SK-MEL-5 (cell line): ENCODE results near the gene DDX54. TPM values are rescaled to one million over a fixed set of nuclear protein-coding genes. Genes with fewer than 3 reads are reported as not detected.

Experiments used
- DNase-seq: peaks from one replicate; pipeline ENCODE4 v3.0.0-alpha.2; 2016; ENCODE audit warnings: low read depth, low spot score
- in situ Hi-C: cut with HindIII; loops from 2 replicates; pipeline ENCODE4 v1.10.0; 2016; ENCODE audit warnings: low sequenced_read_pairs, high pct_unique_total_duplicates, low pct_unique_long_range_greater_than_20kb
- total RNA-seq: library from RNA; depleted of rRNA; stranded (reverse); fragments of >200 nt; shearing (Covaris generic); gene quantifications from 2 replicates; pipeline ENCODE4 v1.2.3, GENCODE V29; 2014

Gene DDX54
- total RNA-seq, 1 experiment from 2014 or later: 73.4 TPM

DNA sequence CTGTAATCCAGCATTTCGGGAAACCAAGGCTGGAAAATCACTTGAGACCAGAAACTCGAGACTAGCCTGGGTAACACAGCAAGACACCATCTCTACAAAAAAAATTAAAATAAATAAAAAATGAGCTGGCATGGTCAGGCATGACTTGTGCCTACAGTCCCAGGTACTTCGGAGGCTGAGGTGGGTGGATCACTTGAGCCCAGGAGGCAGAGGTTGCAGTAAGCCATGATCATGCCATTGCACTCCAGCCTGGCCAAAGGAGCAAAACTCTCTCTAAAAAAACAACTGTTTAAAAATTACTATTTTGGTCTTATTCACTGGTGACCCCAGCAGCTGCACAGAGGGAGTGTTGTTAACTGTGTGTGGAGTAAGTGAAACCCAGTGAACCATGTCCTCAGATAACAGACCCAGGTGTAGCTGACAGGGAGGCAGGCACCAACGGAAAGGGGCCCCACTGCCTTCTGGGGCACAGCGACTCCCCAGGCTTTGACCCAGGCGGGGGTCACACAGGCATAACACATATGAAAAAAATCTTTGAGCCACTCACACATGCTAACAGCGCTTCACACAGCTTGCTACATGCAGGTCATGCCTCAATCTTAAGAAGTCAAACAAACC is 12.1 kb downstream of the DDX54 start:
- DNase-seq: no peak
- in situ Hi-C loops: no loop called here

DNA sequence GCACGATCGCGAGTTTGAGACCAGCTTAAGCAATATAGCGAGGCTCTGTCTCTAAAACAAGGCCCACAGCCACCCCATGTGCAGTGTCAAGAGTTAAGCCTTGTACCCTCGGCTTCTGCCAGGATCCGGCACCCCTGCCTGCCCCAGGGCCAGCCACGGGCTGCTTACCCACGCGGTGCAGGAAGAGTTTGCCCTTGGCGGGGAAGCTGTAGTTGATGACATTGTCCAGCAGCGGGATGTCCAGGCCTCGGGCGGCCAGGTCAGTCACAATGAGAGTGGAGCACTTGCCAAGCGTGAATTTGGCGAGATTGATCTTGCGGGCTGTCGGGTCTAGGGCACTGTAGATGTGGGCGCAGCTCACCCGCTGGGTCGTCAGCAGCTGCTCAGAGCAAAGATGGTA is 13.1 kb downstream of the DDX54 start:
- in situ Hi-C loops: no loop called here
- no peak for DNase-seq

DNA sequence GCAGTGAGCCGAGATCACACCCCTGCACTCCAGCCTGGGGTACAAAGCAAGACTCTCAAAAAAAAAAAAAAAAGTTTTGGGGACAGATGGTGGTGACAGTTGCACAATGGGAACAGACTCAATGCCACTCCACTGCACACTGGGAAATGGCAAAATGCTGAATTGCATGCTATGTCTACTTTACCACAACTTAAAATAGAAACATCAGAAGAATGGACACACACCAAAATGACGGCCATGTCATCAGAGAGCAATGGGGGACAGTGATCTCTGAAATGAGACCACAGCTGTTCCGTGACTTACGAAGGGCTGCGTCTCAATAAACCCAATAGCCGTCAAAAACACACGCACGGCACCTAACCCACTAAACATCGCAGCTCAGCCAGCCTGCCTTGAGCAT is 13.7 kb downstream of the DDX54 start:
- no peak for DNase-seq
- in situ Hi-C loops: no loop called here

DNA sequence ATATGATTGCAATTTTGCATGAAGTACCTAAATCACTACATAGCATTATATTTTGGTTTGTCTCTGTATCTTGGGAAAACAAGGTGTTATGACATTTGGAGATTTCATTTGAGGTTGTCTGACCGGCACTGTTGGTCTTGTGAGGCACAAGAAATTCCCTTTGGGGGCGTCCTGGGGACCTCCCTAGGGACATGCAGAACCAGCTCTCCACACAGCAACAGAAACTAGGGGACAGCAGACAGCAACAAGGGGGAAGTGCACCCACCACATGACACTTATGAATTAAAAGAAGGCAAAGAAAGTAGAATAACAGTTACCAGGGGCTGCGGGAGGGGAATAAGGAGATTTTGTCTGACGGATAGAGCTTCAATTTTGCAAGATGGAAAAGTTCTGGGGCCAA is 14.4 kb downstream of the DDX54 start:
- in situ Hi-C loops: no loop called here

DNA sequence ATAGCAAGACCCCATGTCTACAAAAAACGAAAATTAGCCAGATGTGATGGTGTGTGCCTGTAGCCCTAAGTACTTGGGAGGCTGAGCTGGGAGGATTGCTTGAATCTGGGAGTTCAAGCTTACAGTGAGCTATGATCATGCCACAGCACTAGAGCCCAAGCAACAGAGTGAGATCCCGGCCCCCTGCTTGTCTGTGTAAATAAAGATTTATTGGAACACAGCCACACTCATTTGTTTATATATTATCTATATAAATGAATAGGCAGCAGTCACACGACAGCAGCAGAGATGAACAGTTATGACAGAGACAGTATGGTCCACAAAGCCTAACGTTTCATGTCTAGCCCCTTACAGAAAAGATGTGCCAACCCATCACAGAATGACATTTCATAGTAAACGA is 14.8 kb downstream of the DDX54 start:
- in situ Hi-C loops: no loop called here
- DNase-seq: no peak

More for the DNA sequence above, 14.4 kb downstream of the DDX54 start:
- no peak for DNase-seq

DNA sequence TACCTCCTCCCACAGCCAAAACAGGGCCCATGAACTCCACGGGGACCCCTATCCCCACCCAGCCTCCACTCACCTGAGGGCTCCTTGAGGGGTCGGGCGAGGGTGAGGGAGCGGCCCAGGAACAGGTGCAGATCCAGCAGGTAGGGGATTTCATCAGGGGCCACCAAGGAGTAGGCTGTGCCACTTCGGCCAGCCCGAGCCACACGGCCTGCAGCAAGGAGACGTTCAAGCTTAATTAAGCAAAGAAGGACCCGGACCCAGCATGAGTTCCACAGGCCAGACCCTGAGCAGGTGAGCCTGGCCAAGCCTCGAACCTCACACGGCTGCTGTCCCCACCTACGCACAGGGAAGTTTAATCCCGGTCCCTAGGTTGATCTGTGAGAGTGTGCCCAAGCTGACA is 15.6 kb downstream of the DDX54 start:
- in situ Hi-C loops: no loop called here

DNA sequence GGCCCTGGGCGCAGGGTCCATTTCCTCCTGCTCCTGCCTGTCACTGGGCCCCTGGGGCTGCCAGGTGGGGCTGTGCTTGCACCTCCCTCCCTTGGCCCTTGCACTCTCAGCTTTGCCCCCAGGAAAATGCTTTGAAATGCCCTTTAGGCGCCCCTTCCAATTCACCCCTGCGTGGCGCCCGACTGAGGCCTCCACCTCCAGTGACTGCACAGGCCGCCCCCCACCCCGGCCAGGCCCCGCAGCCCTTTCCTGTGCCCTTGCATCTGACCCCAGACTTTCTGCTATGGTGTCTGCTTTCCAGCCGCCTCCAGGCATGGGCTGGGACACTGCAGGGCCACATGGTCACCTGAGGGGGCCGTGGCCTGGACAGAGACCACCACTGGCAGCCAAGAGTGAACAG is 17.4 kb downstream of the DDX54 start:
- in situ Hi-C loops: no loop called here
- no peak for DNase-seq

More for the DNA sequence above, 15.6 kb downstream of the DDX54 start:
- DNase-seq: no peak

DNA sequence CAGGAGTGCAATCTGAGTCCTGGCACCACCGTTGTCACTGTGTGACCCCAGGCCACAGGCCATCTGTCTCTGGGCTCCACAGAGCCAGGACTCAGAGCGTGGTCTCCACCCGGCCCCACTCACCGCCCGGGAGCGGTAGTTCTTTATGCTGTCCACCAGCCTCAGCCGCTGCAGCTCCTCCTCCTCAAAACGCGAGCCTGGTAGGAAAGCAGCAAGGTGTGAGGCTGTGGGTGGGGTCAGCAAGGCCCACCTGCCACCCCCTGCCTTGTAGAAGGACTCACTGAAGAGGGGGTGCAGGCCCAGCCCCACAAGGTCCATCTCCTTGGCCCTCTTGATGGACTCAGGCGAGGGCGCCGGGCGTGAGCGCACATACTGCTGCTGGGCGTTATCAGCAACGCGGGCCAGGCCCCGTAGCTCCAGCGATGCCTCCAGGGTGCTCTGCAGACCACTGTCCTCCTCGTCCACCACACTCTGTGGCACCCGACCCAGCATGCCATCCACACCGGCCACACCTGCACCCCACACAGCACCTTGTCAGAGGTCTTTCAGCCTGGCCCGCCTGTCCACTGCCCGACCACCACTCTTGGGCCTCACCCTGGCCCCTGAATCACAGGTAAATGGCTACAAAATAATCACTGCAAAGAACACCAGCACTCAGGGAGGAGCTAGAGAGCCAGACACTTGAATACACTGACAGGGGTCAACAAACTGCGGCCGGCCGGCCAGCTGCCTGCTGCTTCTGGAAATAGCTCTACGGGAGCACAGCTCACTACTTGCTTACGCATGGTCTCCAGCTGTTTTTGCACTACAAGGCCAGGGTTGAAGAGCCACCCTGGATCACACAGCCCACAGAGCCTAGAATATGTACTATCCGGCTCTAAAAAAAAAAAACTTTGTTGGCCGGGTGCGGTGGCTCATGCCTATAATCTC is 19.5 kb downstream of the DDX54 start:
- DNase-seq: no peak
- in situ Hi-C loops: no loop called here

DNA sequence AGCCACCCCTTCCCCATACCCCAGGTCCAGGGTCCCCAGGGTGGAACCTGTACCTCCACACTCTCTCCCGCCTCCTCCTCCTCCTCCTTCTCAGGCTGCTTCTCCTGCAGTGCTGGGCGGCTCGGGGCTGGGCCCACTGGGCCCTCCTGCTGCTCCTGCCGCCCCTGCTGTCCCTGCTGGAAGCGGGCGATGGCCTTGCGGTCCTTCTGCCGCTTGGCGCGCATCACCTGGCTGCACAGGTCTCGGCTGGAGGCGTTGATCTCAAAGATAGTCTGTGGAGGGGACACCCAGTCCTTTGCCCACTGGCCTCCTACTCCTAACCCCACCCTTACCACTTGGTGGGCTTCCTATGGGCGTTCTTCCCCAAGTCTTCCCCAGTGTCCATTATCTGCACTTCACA is 21.3 kb downstream of the DDX54 start:
- in situ Hi-C loops: no loop called here
- DNase-seq: no peak

DNA sequence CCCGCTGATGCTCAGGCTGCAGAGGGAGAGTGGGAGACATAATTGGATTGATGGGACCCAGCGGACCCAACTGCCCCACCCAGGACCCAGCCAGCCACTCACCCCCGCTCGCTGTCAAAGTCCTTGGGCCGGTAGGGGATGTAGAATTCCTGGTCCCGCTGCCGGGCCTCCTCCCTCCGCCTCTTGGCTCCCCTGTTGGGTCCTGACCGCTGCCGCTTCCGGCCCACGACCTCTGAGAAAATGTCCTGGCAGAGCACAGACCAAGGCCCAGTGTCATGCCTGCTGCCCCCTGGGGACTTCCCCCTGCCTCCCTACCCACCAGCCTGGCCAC is 22.3 kb downstream of the DDX54 start:
- DNase-seq: no peak
- in situ Hi-C loops: no loop called here

DNA sequence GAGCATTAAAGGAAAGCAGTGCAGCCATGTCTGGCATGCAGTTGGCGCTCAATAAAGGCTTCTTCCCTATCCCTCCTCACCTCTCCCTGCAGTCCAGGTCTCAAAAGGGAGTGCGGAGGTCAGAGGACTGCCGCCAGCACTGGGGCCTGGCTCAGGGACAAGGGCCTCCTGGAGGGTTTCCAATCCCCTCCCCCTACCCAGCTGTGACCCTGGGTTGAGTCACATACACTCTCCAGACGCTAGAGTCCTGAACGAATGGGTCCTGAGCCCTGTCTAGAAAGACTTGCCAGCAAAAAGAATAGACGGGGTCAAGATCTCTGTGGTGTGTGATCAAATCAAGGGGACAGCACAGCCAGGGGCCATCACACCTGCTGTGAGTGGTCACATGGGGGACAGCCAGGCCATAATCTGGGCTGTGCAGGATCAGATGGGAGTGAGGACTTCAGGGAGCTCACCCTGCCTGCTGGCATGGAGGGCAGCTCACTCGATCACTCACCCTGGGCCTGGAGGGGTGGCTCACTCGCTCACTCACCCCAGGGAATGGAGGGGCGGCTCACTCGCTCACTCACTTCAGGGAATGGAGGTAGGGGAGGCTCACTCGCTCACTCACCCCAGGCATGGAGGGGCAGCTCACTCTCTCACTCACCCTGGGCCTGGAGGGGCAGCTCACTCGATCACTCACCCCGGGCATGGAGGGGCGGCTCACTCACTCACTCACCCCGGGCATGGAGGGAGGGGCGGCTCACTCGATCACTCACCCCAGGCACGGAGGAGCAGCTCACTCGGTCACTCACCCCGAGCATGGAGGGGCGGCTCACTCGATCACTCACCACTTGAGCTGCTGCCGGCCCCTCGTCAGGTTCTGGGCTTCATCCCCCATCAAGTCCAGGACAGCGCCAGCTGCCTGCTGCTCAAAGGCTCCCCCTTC is 22.9 kb downstream of the DDX54 start:
- DNase-seq: no peak
- in situ Hi-C loops: no loop called here

DNA sequence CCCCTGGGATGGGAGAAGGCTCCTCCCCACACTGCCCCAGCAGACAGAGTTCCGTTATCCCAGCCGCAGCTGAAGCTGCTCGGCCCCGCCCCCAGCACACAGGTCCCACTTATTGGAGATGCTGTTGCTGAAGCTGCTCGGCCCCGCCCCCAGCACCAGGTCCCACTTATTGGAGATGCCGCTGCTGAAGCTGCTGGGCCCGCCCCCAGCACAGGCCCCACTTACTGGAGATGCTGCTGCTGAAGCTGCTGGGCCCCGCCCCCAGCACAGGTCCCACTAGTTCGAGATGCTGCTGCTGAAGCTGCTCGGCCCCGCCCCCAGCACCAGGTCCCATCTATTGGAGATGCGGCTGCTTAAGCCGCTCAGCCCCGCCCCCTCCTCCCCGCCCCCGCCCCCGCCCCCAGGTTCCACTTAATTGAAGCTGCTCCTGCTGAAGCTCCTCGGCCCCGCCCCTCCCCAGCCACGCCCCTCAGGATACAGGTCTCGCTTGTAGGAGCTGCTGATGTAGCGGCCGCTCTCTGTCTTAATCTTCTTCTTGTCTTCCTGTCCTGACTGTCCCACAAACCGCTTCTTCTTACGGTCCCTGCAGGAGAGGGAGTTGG is 23.8 kb downstream of the DDX54 start:
- DNase-seq: peak; percentile 81
- in situ Hi-C loops: no loop called here

DNA sequence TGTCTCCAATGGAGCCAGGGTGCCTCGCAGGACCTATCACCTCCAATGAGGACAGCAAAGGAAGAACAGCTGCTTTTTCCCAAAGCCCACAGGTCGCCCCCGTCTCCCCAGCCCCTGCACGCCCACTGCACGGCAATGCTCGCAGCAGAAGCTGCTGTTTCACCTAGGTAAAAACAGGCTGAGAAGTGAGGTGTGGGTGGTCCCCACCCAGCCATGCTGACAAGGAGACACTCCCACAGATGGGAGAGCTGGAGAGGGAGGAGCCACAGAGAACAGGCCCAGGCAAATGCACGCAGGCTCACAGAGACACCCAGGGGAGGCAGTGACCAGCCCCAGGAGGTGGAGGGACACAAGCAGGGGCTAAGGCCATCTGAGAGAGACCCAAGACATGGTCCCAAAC is 25.3 kb downstream of the DDX54 start:
- in situ Hi-C loops: no loop called here
- DNase-seq: no peak

DNA sequence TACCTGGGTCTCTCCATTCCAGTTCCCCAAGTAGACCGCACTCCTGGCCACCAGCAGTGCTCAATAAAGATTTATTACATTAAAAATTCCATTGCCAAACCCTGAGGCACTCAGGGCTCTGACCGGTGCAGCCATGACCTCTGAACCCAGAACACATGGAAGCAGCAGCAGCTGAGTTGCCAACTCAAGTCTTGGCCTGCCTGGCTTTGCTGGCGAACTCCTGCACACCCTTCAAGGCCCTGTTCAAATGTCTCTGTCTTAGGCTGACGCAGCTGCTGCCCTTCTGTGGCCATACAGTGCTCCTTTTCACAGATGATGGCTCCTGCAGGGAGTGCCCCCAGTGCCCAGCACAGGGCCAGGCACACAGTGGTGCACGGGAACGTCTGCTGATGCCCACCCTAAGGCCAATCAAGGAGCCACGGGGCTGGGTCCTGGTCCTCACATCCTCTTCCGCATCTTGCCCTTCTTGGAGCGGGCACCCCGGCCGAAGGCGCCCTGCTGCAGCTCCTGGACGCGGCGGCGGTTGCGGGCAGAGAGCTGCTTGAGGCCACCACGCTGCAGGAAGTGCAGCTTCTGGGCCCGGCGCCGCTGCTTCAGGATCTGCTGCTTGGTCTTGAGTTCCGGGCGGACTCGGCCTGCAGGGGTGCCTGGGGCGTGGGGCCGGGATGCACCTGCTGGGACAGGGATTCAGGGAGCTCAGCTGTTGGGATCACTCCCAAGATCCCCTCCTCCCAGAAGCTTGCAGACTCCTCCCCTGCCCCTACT is 26.7 kb downstream of the DDX54 start:
- no peak for DNase-seq
- in situ Hi-C loops: no loop called here

DNA sequence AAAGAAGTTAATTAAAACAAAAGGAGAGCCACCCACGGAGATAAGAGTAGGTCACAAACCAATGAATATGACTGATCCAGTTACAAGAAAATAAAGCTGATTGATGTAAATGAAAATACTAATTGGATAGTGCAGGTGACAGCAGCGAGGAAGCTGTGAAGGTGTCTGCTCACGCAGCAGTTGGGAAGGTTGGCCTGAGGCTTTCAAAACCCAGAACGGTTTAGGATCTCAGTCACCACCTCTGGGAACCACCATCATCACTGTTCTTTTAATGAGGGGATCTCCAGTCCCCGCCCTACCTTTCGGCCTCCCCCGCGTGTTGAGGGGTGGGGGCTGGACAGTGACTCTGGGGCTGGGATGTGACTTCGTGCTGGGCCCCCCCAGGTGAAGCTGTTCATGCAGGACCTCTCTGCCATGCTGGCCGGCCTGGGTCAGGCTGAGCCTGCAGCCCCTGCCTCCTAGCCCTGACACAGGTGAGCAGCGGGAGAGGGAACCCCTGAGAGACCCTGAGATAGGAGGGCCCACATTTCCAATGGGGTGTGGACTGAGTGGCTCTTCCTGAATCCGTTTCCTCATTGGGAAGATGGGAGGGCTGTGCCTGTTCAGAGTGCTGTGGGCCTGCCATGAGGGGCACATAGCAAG is 27.9 kb downstream of the DDX54 start:
- in situ Hi-C loops: no loop called here
- DNase-seq: no peak

DNA sequence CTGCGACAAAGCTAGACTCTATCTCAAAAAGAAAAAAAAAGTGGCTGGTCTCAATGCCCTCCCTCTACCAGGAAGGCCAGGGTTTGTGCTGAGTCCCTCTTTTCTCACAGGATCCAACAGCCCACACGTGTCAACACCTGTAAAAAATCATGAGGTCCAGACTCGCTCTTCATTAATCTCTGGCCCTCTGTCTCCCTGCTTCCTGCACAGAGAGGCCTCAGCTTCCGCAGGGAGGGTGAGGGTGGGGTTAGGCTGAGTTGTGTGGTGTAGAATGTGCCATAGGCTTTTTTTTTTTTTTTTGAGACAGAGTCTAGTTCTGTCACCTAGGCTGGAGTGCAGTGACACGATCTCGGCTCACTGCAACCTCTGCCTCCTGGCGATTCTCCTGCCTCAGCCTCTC is 29.6 kb downstream of the DDX54 start:
- no peak for DNase-seq
- in situ Hi-C loops: no loop called here

DNA sequence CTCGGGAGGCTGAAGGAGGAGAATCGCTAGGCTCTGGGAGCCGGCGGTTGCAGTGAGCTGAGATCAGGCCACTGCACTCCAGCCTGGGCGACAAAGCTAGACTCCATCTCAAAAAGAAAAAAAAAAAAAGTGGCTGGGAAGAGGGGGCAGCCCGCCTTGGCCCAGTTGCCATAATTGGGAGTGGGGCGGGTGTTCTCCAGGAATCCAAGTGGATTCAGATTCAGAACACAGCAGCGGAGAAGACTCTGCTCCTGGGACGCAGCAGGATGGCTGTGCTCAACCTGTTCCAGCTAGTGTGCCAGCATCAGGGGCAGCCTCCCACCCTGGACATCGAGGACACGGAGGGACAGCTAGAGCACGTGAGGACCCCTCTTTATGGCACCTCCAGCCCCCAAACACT is 30.2 kb downstream of the DDX54 start:
- in situ Hi-C loops: no loop called here
- DNase-seq: no peak
